ENCODE data around the gene RNF13.

The RNF13 gene

DNA sequence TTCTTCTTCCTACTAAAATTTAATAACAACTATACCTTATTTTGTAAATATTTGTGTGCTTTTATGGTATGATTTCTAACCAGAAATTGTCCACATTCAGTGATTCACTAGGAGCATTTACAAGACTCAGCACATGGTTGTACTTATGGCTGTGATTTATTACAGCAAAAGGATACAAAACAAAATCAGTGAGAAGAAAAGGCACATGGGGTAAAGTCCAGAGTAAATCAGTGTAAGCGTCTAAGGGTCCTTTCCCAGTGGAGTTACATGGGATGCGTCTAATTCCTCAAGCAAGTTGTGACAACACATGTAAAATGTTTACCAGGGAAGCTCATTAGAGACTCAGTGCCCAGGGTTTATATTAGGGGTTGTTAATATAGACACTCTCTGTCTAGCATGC is 31.1 kb downstream of the RNF13 start:
- TF ChIP-seq, protein P1, sequence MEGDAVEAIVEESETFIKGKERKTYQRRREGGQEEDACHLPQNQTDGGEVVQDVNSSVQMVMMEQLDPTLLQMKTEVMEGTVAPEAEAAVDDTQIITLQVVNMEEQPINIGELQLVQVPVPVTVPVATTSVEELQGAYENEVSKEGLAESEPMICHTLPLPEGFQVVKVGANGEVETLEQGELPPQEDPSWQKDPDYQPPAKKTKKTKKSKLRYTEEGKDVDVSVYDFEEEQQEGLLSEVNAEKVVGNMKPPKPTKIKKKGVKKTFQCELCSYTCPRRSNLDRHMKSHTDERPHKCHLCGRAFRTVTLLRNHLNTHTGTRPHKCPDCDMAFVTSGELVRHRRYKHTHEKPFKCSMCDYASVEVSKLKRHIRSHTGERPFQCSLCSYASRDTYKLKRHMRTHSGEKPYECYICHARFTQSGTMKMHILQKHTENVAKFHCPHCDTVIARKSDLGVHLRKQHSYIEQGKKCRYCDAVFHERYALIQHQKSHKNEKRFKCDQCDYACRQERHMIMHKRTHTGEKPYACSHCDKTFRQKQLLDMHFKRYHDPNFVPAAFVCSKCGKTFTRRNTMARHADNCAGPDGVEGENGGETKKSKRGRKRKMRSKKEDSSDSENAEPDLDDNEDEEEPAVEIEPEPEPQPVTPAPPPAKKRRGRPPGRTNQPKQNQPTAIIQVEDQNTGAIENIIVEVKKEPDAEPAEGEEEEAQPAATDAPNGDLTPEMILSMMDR (IDR thresholded peaks at IDR 0.05; ENCODE audit: extremely low read depth, insufficient read depth, missing control alignments) = no peak
- no peak for DNase-seq (ENCODE audit: low spot score)
- in situ Hi-C loops (cut with MboI; ENCODE audit: low pct_unique_long_range_greater_than_20kb, low sequenced_read_pairs, unreplicated experiment) = no loop called here

DNA sequence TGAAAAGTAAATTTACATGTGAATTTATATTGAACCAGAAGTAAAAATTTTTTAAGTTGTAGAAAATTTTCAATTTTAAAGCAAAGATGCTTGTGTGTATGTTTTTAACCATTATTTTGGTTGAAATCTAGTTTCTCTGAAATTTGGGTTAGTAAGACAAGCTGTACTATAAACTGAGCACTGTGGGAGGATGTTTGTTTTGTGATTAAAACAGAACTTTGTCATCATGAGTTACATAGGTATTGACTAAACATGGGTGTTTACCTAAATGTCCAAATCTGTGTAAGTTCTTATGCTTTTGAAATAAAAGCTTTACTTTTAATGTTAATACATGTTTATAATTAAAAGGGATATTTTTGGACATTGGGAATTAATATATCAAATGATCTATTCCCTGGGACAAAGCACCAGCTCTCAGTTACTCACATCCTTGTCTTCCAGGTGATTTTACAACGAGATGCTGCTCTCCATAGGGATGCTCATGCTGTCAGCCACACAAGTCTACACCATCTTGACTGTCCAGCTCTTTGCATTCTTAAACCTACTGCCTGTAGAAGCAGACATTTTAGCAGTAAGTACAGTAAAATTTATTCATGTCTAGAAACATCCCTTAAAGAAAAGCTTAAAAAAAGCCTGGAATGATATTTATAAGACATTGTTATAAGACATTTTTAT is 32.7 kb downstream of the RNF13 start:
- TF ChIP-seq, protein P1 (IDR thresholded peaks at IDR 0.05; ENCODE audit: extremely low read depth, insufficient read depth, missing control alignments) = no peak
- in situ Hi-C loops (cut with MboI; ENCODE audit: low pct_unique_long_range_greater_than_20kb, low sequenced_read_pairs, unreplicated experiment) = no loop called here
- no peak for DNase-seq (ENCODE audit: low spot score)

DNA sequence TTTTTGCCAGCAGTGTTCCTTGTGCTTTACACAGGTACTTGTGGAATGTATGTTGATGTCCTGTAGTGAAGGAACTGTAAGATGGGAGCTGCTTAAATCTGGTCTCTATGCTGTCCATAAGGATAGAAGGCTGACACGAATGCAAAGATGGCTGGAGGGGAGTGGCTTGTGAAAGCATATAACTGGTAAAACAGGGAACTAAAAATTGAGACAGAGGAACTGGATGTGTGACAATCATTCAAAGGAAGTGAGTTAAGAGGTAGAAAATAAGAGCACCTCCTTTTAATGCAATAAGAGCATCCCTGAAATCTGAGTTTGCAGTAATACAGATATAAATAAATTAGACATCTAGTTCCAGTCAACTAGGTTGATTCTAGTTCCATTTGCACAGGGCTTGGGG is 35.2 kb downstream of the RNF13 start:
- DNase-seq (ENCODE audit: low spot score) = no peak
- TF ChIP-seq, protein P1 (IDR thresholded peaks at IDR 0.05; ENCODE audit: extremely low read depth, insufficient read depth, missing control alignments) = no peak
- in situ Hi-C loops (cut with MboI; ENCODE audit: low pct_unique_long_range_greater_than_20kb, low sequenced_read_pairs, unreplicated experiment) = no loop called here

DNA sequence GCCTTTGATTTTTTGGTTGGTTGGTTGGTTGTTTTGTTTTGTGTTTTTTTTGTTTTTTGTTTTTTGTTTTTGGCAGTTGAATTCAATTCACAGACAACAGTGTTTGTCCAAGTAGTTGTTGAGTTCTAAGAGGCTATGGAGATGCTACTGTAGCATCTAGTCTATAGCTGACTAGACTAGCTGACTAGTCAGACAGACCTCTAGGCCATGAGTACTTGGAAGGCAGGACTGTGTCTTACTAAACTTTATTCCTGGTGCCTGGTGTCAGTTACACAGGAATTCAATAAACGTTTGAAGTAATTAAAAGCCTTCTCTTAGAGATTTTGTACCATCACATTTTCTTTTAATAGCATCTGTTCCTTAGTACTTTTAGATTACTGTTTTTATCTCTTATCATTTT is 35.7 kb downstream of the RNF13 start:
- in situ Hi-C loops (cut with MboI; ENCODE audit: low pct_unique_long_range_greater_than_20kb, low sequenced_read_pairs, unreplicated experiment) = no loop called here
- no peak for DNase-seq (ENCODE audit: low spot score)
- TF ChIP-seq, protein P1 (IDR thresholded peaks at IDR 0.05; ENCODE audit: extremely low read depth, insufficient read depth, missing control alignments) = no peak

DNA sequence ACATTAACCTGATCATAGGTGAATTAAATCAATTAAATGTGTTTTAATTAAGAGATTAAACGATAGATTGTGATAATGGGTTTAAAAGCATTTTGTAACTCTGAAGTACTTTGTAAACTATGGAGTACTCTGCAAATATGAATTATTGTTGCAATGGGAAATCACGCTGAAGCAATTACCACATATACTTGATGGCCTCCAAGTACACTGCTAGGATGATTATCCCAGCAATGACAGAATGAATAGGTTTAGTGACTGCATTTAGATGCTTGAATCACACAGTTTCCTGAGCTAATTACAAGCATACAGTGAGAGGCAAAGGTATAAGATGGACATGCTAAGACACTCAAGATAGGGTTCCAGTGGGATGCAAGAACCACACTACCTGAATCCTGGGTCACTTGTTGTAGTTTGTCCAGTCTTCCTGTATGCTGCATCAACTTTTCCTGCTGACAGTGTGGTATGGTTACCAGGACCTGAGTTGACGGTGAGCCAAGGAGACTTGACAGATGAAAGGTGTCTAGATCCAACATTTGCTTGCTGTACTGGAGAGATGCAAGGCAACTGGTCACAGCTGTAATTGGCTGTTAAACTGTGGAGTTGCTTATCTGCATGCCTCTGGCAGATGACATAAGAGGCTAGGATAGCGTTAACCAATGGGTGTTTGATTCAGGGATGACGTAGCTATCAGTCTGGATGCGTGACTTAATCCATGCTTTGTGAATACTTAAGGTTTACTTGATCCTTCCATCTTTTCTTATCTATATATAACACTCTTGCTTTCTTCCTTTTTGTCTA is 38.0 kb downstream of the RNF13 start:
- TF ChIP-seq, protein P1 (IDR thresholded peaks at IDR 0.05; ENCODE audit: extremely low read depth, insufficient read depth, missing control alignments) = no peak
- in situ Hi-C loops (cut with MboI; ENCODE audit: low pct_unique_long_range_greater_than_20kb, low sequenced_read_pairs, unreplicated experiment) = no loop called here
- DNase-seq (ENCODE audit: low spot score) = no peak

DNA sequence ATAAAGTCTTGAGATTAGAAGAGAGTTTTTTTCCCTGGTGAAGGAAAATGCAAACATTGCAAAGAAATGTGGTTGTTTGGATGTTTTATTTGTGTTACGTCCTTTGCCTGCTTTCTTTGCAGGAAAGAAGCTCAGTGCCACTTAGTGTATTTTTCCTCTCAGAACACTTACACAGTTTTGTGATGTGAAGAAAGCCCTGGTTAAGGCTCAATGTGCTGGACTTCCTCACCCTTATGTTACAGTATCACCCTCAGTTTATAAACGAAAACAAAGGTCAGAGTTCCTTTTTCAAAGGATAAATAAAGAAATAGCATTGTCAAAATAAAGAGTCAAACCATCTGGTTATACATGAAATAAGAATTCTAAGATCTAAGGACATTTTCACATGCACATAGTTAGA is 45.9 kb downstream of the RNF13 start:
- in situ Hi-C loops (cut with MboI; ENCODE audit: low pct_unique_long_range_greater_than_20kb, low sequenced_read_pairs, unreplicated experiment) = no loop called here
- no peak for DNase-seq (ENCODE audit: low spot score)
- TF ChIP-seq, protein P1 (IDR thresholded peaks at IDR 0.05; ENCODE audit: extremely low read depth, insufficient read depth, missing control alignments) = no peak
